ENCODE data around the gene STRIP2.
"Not testable (repeated sequence)": the region's sequence is repeated elsewhere in the genome, so short reads cannot be mapped to it uniquely, and the experiment has no call there.

STRIP2 gene, protein sequence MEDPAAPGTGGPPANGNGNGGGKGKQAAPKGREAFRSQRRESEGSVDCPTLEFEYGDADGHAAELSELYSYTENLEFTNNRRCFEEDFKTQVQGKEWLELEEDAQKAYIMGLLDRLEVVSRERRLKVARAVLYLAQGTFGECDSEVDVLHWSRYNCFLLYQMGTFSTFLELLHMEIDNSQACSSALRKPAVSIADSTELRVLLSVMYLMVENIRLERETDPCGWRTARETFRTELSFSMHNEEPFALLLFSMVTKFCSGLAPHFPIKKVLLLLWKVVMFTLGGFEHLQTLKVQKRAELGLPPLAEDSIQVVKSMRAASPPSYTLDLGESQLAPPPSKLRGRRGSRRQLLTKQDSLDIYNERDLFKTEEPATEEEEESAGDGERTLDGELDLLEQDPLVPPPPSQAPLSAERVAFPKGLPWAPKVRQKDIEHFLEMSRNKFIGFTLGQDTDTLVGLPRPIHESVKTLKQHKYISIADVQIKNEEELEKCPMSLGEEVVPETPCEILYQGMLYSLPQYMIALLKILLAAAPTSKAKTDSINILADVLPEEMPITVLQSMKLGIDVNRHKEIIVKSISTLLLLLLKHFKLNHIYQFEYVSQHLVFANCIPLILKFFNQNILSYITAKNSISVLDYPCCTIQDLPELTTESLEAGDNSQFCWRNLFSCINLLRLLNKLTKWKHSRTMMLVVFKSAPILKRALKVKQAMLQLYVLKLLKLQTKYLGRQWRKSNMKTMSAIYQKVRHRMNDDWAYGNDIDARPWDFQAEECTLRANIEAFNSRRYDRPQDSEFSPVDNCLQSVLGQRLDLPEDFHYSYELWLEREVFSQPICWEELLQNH

DNA sequence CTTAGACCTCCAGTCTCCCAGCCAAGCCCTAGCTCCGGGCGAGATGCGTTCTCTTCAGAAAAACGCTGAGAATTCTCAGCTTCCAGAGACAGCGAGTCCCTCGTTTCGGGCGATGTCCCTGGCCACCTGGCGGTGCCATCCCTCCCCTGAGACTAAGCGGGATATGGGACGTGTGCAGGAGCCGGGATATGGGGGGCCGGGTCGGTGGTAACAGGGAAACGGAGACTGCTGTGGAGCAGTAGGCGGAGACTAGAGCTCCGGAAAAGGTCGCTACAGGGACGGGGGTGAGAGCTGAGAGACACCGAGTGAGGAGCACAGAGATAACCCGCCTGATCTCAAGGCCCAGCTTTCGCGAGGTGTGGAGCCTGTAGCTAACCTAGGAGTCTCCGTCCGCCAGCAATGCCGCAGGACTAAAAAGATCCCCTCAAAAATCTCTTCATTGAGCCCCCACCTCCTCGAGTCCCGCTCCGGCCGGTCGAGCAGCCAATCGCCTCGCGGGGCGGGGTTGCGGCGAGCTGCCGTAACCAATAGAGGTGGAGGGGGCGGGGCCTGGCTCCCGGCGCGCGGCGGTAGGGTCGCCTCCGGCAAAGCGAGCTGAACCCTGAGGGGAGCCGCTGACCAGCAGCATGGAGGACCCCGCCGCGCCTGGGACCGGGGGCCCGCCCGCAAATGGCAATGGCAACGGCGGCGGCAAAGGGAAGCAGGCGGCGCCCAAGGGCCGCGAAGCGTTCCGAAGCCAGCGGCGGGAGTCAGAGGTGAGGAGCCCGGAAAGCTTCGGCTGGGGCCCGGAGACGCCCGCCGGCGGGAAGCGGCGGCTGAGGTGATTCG is at the start of gene STRIP2:
TSS of gene STRIP2 (plus strand) at position 586 of the 828 bp plus-strand sequence. CDS start at position 627, 41 bp downstream.
- peak; percentile 69 for DNase-seq

DNA sequence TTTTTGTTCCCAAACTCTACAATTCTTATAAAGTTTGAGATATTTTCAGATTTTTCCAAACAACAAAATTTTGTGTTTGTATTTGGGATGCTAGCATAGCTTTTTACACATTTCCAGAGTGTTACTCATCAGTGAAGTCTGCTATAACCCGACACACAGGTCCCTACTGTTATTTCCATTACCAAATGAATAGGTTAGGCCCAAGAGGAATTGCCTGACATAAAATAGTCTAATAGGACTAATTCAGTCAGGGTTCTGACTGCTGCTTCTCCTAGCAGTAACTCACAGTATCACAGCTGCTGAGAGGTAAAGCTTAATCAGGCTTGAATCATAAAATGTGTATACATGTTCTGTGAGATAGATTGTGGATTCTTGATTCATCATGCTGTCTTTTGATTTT is 49.1 kb upstream of the STRIP2 start:
- no peak for DNase-seq

DNA sequence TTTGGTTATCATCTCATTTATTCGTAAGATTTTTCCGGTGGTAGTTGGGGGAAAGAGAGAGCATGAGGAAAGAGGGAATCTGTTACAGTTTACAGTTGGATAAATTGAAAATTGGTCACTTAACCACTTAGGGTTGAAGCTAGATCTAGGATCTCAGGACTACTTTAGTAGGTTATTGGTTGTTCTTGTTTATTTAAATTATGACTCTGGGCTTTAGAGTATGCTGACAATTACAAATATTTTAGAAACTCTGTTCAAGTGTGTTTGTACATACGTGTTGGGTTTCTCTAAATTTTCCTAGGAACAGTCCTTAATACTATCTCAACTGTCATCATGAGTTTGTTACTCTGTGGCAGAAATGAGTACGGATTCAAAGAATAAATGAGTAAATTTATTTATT is 48.6 kb upstream of the STRIP2 start:
- no peak for DNase-seq

DNA sequence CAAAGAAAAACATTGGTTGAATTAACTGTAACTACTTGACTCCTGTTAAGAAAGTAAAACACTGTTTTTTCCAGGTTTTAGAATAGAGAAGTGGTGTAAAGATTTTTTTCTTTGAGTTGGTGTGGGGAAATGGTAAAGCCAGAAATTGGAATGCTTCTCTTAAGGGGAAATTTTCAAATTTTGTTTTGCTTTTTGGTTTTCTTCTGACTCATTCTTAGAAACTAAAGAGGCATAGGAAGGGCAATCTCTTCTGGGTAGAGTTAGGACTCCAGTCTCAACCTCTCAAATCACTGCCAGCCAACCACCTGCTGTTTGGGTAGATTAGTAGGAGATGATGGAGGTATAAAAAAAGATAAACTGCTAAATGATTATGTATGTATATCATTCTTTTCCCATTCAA is 47.7 kb upstream of the STRIP2 start:
- DNase-seq = no peak

DNA sequence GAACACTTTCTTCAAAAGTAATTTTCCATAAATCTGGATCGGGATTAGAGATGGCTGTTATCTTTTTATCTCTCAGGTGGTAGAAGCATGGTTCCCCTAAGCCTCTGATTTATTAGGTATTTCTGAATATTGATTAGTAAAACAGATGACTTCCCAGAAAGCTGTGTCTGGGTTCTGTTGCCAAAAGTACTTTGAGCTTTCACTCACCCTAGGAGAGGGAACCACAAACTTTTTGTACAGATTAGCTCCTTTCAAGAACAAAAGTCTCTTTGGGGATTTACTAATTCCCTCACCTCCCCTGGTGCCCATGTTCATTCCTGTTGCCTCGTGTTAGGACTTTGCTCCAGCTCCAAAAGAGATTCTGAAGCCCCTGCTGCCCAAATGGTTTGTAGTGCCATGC is 46.7 kb upstream of the STRIP2 start:
- DNase-seq = no peak

DNA sequence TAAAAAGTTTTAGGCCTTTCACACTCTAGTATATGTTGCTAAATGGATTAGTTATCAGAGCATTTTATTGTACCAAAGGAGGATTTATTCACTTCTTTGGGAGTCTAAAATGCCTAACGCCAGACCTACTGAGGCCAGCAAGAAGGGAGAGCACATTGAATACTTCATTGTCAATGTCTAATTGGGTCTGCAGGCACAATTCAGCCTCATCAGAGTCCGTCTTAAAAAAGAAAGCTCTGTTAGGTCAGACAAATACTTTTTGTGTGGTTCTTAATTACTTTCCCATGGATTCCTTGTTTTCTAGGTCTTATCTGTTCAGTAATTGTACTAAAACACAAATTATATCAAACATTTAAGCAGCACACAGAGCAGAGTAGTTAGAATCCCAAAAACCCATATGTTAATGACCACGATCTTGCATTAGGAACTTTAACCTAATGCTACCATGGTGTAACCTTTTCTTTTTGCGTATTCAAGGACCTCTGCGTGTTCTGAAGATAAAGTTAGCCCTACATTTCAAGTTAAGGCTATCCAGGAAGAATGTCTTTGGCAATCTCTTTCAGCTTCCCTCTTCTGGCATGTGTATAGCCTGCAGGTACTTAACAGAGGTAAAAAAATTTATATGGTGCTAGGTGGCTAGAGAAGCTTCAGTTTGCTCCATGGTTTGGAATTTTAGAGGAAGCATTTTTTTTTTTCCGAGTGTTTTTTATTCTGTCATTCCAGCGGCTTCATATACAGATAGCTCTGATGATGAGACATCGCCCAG is 45.7 kb upstream of the STRIP2 start:
- DNase-seq = no peak

DNA sequence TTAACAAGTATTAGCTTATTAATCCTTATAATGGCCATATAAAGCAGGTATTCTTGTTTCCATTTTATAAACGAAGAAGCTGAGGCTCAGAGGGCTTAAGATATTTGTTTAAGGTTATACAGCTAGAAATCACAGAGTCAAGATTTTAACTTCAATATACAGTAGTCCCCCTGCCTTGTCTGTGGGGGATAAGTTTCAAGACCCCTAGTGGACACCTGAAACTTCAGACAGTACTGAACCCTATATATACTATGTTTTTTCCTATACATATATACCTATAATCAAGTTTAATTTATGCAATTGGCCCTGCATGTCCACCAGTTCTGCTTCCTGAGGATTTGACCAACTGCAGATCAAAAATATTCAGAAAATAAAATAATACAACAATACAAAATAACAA is 44.4 kb upstream of the STRIP2 start:
- no peak for DNase-seq

DNA sequence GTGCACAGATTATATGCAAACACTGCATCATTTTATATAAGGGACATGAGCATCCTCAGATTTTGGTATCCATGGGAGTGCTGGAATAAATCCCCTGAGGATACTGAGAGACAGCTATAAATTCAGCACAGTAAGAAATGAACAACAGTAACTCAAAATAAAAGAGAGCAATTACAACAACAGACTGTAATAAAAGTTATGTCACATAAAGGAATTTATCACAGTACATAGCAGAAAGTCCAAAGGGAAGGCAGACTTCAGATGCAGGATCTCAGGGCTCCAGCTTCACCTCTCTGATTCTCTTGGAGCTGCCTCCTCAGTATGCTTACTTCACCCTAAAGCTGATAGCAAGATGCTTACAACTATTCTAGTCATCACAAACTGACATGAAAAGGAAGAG is 43.9 kb upstream of the STRIP2 start:
- no peak for DNase-seq

DNA sequence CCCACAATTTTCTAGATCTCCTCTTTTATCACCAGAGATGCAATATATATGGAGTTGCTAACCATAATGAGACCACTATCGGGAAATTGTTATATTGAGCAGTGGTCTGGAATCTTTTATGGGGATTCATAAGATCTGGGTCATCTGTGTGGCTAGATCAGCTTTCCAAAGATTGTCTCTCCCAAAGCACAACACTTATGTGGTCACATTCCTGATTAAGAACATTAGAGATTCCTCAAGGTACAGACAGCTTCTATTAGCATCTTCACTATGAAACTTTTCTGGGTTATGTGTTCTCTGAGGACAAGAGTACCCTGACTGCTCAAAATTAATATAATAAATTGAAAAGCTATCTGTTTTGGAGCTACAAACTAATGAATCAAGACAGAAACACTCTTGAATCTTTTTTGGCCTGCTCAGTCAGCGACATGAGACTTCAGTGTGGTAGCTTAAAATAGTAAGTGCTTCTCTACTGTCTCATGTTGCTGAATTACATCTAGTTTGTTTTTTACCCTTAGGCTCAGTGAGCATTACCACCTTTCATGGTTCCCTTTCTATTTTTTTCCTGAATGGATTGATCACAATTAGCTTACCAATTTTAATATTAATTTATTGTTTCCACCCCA is 42.6 kb upstream of the STRIP2 start:
- no peak for DNase-seq

DNA sequence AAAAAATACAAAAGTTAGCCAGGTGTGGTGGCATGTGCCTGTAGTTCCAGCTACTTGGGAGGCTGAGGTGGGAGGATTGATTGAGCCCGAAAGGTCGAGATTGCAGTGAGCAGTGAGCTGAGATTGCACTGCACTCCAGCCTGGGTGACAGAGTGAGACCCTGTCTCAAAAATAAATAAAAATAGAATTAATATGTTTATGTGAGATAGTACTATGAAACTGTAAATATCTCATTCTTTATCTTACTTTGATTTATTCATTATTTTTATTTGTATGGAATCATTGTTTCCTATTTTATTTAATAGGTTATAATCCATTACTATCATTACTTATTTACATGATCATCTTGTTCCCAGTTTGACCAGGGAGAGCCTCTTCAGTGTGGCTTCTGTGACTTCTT is 41.0 kb upstream of the STRIP2 start:
- DNase-seq = no peak

DNA sequence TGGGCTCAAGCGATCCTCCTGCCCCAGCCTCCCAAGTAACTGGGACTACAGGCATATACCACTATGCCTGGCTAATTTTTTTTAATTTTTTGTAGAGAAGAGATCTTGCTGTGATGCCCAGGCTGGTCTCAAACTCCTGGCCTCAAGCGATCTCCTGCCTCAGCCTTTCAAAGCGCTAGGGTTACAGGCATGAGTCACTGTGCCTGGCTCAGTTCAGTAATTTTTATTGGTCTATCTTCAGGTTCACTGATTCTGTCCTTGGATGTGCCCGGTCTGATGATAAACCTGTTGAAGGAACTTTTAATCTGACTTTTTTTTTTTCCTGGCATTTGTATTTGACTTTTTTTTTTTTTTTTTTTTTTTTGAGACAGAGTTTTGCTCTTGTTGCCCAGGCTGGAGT is 40.1 kb upstream of the STRIP2 start:
- no peak for DNase-seq

DNA sequence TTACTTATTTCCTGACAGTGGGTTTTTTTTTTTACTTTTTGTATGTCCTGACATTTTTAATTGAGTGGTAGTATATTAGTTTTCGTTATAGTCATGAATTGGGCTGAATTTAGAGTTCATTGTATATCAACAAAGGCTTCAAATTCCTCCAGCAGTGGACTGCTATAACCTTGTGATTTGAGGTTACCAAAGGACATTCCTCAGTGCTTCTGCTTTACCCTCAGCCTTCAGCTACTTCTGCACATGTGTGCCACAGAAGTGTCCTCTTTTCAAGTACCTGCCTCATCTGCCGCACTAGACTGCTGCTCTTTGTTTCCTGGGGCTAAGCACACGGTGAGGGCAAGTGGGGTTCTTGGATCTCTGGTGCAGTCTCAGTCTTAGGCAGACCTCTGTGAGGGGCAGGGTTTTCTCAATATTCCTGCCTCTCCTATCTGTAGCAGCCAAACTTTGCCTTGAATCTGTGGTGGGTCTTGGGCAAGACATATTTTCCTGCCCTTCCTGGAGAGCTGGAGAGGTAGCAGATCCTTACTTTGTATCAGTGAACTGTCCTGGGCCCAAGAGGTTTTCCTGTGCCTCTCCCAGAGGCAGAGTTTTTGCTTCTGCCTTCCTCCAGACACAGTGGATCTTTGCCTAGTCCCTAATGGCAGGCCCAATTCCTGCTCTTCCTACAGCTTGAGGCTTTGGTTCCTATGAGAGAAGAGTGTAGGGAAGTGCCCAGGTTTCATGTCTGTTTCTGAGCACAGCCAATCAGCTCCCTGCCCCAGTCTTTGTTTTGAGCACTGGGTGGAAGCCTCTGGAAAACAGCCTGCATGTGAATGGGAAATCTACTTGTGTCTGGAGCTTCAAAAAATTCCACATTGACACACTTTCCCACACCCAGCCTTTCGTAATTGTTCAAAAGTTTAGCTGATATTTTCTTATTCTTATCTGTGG is 39.0 kb upstream of the STRIP2 start:
- DNase-seq = no peak

DNA sequence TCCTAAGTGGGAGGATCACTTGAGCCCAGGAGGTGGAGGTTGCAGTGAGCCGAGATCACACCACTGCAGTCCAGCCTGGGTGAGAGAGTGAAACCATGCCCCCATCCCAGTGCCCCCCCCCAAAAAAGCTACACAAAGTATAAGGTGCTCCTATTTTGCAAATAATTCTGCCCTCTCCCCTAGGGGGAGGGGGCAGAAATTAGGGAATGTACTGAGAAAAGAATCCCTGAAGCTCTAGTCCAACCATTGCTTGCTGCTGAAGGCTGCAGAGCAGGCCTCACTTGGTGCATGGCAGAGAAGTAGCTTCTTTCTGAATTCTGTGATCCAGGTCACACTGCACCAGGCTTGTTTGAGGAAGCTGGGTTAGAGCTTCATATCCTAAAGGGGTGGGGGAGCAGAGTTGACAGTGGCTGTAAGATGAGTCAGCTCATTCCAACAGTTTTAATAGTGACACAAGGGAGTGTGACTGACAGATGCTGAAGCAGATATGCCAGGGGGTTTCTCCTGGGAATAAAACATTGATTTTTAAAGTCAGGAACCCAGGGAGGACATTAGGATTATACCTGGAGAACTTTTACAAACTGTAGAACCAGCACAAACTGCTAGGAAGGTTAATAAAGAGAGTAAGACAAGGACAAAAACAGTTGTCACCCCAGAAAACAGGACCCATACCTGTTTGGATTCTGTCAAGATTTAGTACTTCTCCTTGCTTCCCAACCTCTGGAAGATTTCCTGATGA is 32.8 kb upstream of the STRIP2 start:
- peak; percentile 77 for DNase-seq

DNA sequence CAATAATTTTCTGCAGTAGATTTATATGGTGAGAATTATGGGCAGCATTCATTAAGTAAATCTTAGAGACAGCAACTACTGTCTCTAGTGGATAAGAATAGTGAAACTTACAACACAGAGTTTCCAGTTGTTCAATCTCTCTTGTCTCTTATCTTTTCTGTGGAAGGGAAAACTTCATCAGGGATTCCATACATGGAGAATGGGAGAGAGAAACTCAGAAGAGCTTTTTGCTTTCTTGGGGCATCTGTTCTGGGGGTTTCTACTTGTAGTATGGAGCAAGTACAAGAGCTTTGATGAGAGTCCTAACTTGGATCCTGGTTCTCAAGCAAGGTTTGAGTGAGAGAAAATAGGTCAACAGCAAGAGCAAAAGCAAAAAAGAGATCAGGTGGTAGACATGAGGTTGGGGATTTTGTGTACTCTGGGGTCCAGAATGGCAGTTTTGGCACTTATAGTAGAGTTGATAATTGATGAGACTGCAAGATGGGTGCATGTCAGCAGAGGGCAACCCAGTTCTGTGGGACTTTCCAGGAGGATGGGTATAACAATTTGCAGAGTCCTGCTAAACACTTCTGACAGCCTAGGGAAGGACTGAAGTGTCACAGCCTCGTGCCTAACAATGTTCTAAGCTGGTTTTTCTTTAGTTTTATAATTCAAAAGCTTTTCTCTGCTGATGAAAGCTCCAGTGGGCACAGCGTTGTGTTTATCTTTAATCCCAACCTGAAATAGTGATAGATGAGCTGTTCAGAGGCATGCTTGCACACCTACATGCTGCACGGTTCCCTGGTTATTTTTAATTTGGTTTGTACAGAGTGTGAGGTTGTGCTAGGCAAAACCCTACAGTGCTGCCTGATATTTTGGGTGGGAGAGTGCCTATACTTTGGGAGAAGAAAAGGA is 32.0 kb upstream of the STRIP2 start:
- DNase-seq = no peak

DNA sequence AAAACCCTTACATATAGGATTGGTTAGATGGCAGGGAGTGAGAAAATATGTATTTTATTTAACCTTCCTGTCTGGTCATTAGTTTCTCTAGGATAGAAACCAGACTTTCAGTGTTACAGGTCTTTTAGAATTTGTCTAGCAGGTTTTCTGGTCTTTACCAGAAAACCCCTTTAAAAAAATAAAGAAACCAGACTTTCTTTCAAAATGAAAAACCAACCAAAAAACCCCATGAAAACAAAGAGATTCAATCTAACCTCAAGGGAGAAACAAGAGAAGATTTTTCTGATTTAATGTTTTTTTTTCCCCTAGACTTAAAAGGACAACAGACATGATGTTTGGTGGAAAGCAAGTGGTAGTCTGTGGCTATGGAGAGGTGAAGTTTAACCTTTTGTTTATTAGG is 28.7 kb upstream of the STRIP2 start:
- no peak for DNase-seq

DNA sequence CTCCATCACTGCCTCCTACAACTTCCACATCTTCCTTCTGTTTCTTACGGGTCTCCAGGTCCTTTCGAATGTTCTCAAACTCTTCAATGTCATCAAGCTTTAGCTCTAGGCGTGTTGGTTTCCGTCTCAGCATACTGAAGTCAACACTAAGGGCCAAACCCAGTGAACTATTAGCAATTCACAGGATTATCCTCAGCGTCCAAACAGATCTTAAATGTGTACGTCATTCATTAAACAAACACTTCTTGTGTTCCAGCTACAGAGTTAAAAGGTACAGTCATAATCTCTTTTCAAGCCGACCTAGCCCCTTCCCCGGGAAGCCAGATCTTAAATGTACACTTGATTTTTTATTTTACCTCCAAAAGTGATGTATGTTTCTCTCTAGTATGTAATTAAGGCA is 24.0 kb upstream of the STRIP2 start:
- DNase-seq = not testable (repeated sequence)

DNA sequence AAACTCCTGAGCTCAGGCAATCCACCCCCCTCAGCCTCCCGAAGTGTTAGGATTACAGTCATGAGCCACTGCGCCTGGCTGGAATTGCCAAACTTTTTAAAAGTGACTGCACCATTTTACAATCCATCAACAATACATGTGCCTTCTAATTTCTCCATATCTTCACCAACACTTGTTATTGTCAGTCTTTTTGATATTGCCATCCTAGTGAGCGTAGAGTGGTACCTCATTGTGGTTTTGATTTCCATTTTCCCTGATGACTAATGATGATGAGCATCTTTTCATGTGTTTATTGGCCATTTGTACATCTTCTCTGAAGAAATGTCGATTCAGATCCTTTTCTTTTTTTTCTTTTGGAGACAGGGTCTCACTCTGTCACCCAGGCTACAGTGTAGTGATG is 21.7 kb upstream of the STRIP2 start:
- DNase-seq = no peak

DNA sequence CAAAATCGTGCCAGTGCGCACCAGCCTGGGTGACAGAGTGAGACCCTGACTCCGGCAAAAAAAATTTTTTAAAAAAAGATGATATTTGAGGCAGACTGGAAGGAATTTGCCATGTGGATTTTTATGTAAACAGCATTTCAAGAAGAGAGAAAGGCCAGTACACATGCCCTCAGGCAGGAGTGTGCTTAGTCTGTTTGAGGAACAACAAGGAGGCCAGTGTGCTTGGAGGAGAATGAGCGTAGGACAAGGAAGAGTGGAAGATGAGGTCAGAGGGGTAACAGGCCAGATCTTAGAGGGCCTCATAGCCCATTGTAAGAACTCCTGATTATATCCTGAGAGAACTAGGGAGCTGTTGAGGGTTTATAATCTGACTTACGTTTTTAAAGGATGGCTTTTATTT is 17.2 kb upstream of the STRIP2 start:
- DNase-seq = no peak

DNA sequence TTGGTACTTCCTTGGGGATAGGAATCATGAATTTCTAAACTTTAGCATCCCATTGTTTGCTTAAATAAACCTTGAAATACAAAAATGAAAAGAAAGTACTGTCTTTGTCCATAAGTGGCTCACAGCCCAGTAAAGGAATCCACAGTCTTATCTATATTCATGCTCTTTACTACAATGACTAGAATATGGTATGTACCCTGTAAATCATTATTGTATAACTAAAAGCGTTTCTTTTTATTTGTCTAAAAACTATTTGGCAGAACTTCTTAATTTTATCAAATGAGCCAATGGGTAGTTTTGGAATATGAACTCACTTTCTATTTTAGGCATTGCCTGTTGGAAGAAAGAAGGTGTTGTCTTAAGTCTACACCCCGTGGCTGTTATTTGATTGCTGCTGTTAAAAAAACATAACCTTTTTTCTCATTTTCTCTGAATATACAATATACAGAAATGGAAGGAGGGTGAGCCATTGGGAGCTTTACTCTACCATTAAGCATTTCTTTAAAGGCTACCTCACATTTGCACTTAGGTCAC is 12.4 kb upstream of the STRIP2 start:
- no peak for DNase-seq
